Panc1 (cell line): ENCODE results near the gene FGF14. TPM values are rescaled to one million over a fixed set of nuclear protein-coding genes. Genes with fewer than 3 reads are reported as not detected.

Experiments
- ATAC-seq: fragments of 200-7000 bp; cut with Tn5 transposase; 2 replicates; pipeline ENCODE4 v1.9.1; 2020; ENCODE audit warnings: mild to moderate bottlenecking, moderate library complexity
- BruUV-seq: library from RNA; stranded (reverse); fragments of 400-500 nt; replicated peaks from 2 replicates; lab custom pipeline; 2021; lab: Mats Ljungman, UMichigan
- CTCF ChIA-PET: fragments of 300-600 bp; sonication (Branson Sonifier 250); formaldehyde crosslinking; loops from one replicate; lab custom pipeline; 2022; ENCODE audit warnings: antibody characterized with exemption; lab: Charles Lee
- POLR2A ChIA-PET: fragments of 300-600 bp; sonication (Branson Sonifier 250); formaldehyde crosslinking; loops from one replicate; lab custom pipeline; 2022; ENCODE audit warnings: antibody characterized with exemption; lab: Charles Lee
- DNase-seq: peaks from one replicate; pipeline ENCODE4 v3.0.0-alpha.2; 2010; ENCODE audit warnings: low read depth, low spot score
- H3K27ac ChIP-seq: 2 replicates; pipeline ENCODE4 v1.5.1; 2011; ENCODE audit warnings: mild to moderate bottlenecking, low read length, inconsistent platforms
- H3K27me3 ChIP-seq: fragments of 200-500 bp; sonication (Bioruptor generic); 2 replicates; pipeline ENCODE4 v1.6.0; 2014; ENCODE audit warnings: low read length, inconsistent platforms; ENCODE audit not compliant: control insufficient read depth, insufficient read depth
- H3K36me3 ChIP-seq: fragments of 200-500 bp; sonication (Bioruptor generic); 2 replicates; pipeline ENCODE4 v1.5.1; 2014; ENCODE audit warnings: inconsistent platforms, mild to moderate bottlenecking, low read length, moderate library complexity; ENCODE audit not compliant: control insufficient read depth, insufficient read depth
- H3K4me1 ChIP-seq: 2 replicates; pipeline ENCODE4 v1.5.1; 2011; ENCODE audit warnings: inconsistent platforms, mild to moderate bottlenecking, low read length, moderate library complexity; ENCODE audit not compliant: control insufficient read depth, insufficient read depth
- H3K4me3 ChIP-seq, 2 experiments: 2 replicates each; pipeline ENCODE4 v1.5.1; 2011 to 2012; ENCODE audit warnings: low read depth in 2 of 2, low read length in 2 of 2, mild to moderate bottlenecking in 2 of 2, inconsistent platforms in 1 of 2, moderate library complexity in 1 of 2
- H3K9me3 ChIP-seq: fragments of 200-500 bp; sonication (Bioruptor generic); 2 replicates; pipeline ENCODE4 v1.5.1; 2014; ENCODE audit warnings: low read depth, mild to moderate bottlenecking, inconsistent platforms, low read length, moderate library complexity; ENCODE audit not compliant: control insufficient read depth, insufficient read depth
- CTCF ChIP-seq: fragments of 450-650 bp; IDR thresholded peaks from 2 replicates; pipeline ENCODE4 v1.5.1; 2017; ENCODE audit warnings: mild to moderate bottlenecking
- POLR2AphosphoS5 ChIP-seq: IDR thresholded peaks from 2 replicates; pipeline ENCODE4 v1.6.1; 2012; ENCODE audit warnings: mild to moderate bottlenecking, low read depth, low read length, moderate library complexity
- REST ChIP-seq, 2 experiments: IDR thresholded peaks; 2 replicates each; pipeline ENCODE4 v1.6.1; 2011 to 2012; ENCODE audit warnings: low read depth in 2 of 2, control low read depth in 1 of 2, low read length in 1 of 2, mild to moderate bottlenecking in 1 of 2, moderate library complexity in 1 of 2; ENCODE audit not compliant: insufficient read depth in 1 of 2
- SIN3A ChIP-seq: IDR thresholded peaks from 2 replicates; pipeline ENCODE4 v1.6.1; 2012; ENCODE audit warnings: low read depth, mild to moderate bottlenecking, low read length, moderate library complexity, borderline replicate concordance; ENCODE audit not compliant: insufficient read depth
- TCF7L2 ChIP-seq: IDR thresholded peaks from 2 replicates; pipeline ENCODE4 v1.6.1; 2011; ENCODE audit warnings: mild to moderate bottlenecking, low read depth, low read length, inconsistent platforms
- in situ Hi-C: cut with HindIII; loops from 2 replicates; pipeline ENCODE4 v1.10.0; 2016; ENCODE audit warnings: low sequenced_read_pairs, low pct_unique_long_range_greater_than_20kb
- intact Hi-C: fragments of 100-400 bp; cut with micrococcal nuclease; formaldehyde crosslinking; loops from one replicate; pipeline ENCODE4 v1.10.0; 2022; ENCODE audit not compliant: unreplicated experiment
- total RNA-seq: library from RNA; stranded (reverse); gene quantifications from one replicate; pipeline ENCODE4 v1.2.1, GENCODE V29; 2021; ENCODE audit not compliant: unreplicated experiment

The FGF14 gene
- total RNA-seq, 1 experiment from 2014 or later, result 0.03 TPM

- no TSS peak for BruUV-seq
- DNase-seq (no peak), ATAC-seq (no peak)
- in situ Hi-C loops, result no loop called here
- Histone ChIP-seq H3K4me1 (no peaks in the 10 kb centered on the region), H3K9me3 (no peaks in the 10 kb centered on the region), H3K27ac (no peak overlapping the region), H3K27me3 (no peaks in the 10 kb centered on the region), H3K36me3 (no peaks in the 10 kb centered on the region), H3K4me3 (no peak overlapping the region)
- intact Hi-C loops, result no loop called here
- no peak for TF ChIP-seq REST (IDR thresholded peaks at IDR 0.05; ENCODE audit: insufficient read depth in 1 of 2, low read depth in 2 of 2, low read length in 1 of 2)
- TF ChIP-seq TCF7L2, result no peak
- no peak for TF ChIP-seq POLR2AphosphoS5
- no peak for TF ChIP-seq CTCF
- no peak for TF ChIP-seq SIN3A
- ChIA-PET CTCF (no interaction called here), POLR2A (no interaction called here)
Observed at GRCh38 chr13:102182170-102182569, 219.7 kb downstream of the FGF14 start.

- no peak for ATAC-seq
- no TSS peak for BruUV-seq
- no peak for DNase-seq
- Histone ChIP-seq H3K36me3 (no peaks in the 10 kb centered on the region), H3K4me3 (no peak overlapping the region), H3K27me3 (no peaks in the 10 kb centered on the region), H3K4me1 (no peaks in the 10 kb centered on the region), H3K9me3 (no peaks in the 10 kb centered on the region), H3K27ac (no peak overlapping the region)
- no peak for TF ChIP-seq POLR2AphosphoS5
- TF ChIP-seq CTCF, result no peak
- no peak for TF ChIP-seq REST (IDR thresholded peaks at IDR 0.05; ENCODE audit: insufficient read depth in 1 of 2, low read depth in 2 of 2, low read length in 1 of 2)
- intact Hi-C loops (no loop called here), in situ Hi-C loops (no loop called here)
- POLR2A ChIA-PET, result no interaction called here
- CTCF ChIA-PET, result no interaction called here
Observed at GRCh38 chr13:102177431-102177830, 224.4 kb downstream of the FGF14 start.
